Trophoblast cell (in vitro differentiated cells and primary cell): ENCODE measurements around the gene CTU2.

Source experiments
- DNase-seq, 2 donors: peaks; one replicate each; pipeline ENCODE4 v3.0.0-alpha.2; 2016
- H2AFZ ChIP-seq: 2 replicates; pipeline ENCODE4 v1.6.1; 2013; ENCODE audit warnings: low read length, moderate library complexity, mild to moderate bottlenecking; ENCODE audit not compliant: insufficient read depth, poor library complexity
- H2AK5ac ChIP-seq: 2 replicates; pipeline ENCODE4 v1.6.1; 2013; ENCODE audit warnings: mild to moderate bottlenecking, low read length
- H2BK120ac ChIP-seq: 2 replicates; pipeline ENCODE4 v1.6.1; 2013; ENCODE audit warnings: low read length, mild to moderate bottlenecking, moderate library complexity; ENCODE audit not compliant: insufficient read depth, poor library complexity
- H2BK12ac ChIP-seq: 2 replicates; pipeline ENCODE4 v1.6.1; 2013; ENCODE audit warnings: mild to moderate bottlenecking, low read length, moderate library complexity
- H2BK5ac ChIP-seq: 2 replicates; pipeline ENCODE4 v1.6.1; 2013; ENCODE audit warnings: low read length, low read depth, moderate library complexity, mild to moderate bottlenecking; ENCODE audit not compliant: poor library complexity
- H3K14ac ChIP-seq: 2 replicates; pipeline ENCODE4 v1.6.1; 2013; ENCODE audit warnings: mild to moderate bottlenecking, low read length
- H3K18ac ChIP-seq: 2 replicates; pipeline ENCODE4 v1.6.1; 2013; ENCODE audit warnings: mild to moderate bottlenecking, low read length
- H3K23ac ChIP-seq: 2 replicates; pipeline ENCODE4 v1.6.1; 2013; ENCODE audit warnings: low read length
- H3K27ac ChIP-seq: 2 replicates; pipeline ENCODE4 v1.5.1; 2013; ENCODE audit warnings: low read depth, mild to moderate bottlenecking, inconsistent platforms, low read length, moderate library complexity
- H3K27me3 ChIP-seq: 2 replicates; pipeline ENCODE4 v1.6.1; 2013; ENCODE audit warnings: inconsistent platforms, mild to moderate bottlenecking, low read length, moderate library complexity; ENCODE audit not compliant: insufficient read depth
- H3K36me3 ChIP-seq, 2 experiments: 1 replicate in 1 of 2; 2 replicates in 1 of 2; pipeline ENCODE4 v1.6.1; 2013; ENCODE audit warnings: low read length in 2 of 2, mild to moderate bottlenecking in 2 of 2, moderate library complexity in 1 of 2; ENCODE audit not compliant: insufficient read depth in 2 of 2, control insufficient read depth in 1 of 2
- H3K4ac ChIP-seq: 2 replicates; pipeline ENCODE4 v1.6.1; 2013; ENCODE audit warnings: low read depth, mild to moderate bottlenecking, low read length, moderate library complexity
- H3K4me1 ChIP-seq, 2 experiments: 1 replicate in 1 of 2; 2 replicates in 1 of 2; pipeline ENCODE4 v1.6.1; 2013; ENCODE audit warnings: low read length in 2 of 2, mild to moderate bottlenecking in 2 of 2, moderate library complexity in 1 of 2; ENCODE audit not compliant: insufficient read depth in 2 of 2, control insufficient read depth in 1 of 2
- H3K4me2 ChIP-seq: 2 replicates; pipeline ENCODE4 v1.6.1; 2013; ENCODE audit warnings: inconsistent platforms, mild to moderate bottlenecking, low read length, moderate library complexity
- H3K4me3 ChIP-seq: 2 replicates; pipeline ENCODE4 v1.5.1; 2013; ENCODE audit warnings: mild to moderate bottlenecking, low read depth, low read length, inconsistent platforms
- H3K79me1 ChIP-seq: one replicate; pipeline ENCODE4 v1.6.1; 2013; ENCODE audit warnings: low read length
- H3K79me2 ChIP-seq: 2 replicates; pipeline ENCODE4 v1.6.1; 2013; ENCODE audit warnings: low read length, mild to moderate bottlenecking; ENCODE audit not compliant: control insufficient read depth, insufficient read depth, poor library complexity
- H3K9ac ChIP-seq: 2 replicates; pipeline ENCODE4 v1.6.1; 2013; ENCODE audit warnings: mild to moderate bottlenecking, low read length
- H3K9me3 ChIP-seq: 2 replicates; pipeline ENCODE4 v1.6.1; 2013; ENCODE audit warnings: low read depth, mild to moderate bottlenecking, control low read depth, inconsistent platforms, low read length; ENCODE audit not compliant: insufficient read depth
- H4K12ac ChIP-seq: 2 replicates; pipeline ENCODE4 v1.6.1; 2013; ENCODE audit warnings: low read depth, mild to moderate bottlenecking, low read length, moderate library complexity
- H4K8ac ChIP-seq: 2 replicates; pipeline ENCODE4 v1.6.1; 2013; ENCODE audit warnings: low read depth, mild to moderate bottlenecking, low read length, moderate library complexity
- H4K91ac ChIP-seq: one replicate; pipeline ENCODE4 v1.6.1; 2013; ENCODE audit warnings: low read depth, mild to moderate bottlenecking, low read length, moderate library complexity
- WGBS: extraction: QIAGEN DNeasy Blood & Tissue Kit; methylation state at CpG from one replicate; pipeline ENCODE4 v1.1.7; 2013; ENCODE audit warnings: missing lambda C conversion rate; ENCODE audit not compliant: insufficient read length, insufficient coverage; ENCODE audit errors: extremely low coverage; 5-methylcytosine and 5-hydroxymethylcytosine counted together

The CTU2 gene

GRCh38 chr16:88719933-88720296, 13.6 kb downstream of the CTU2 start:
- WGBS: no CpG with 5 or more reads among the region's 19 CpGs
- no peak overlapping the region for H4K8ac ChIP-seq
- no peak overlapping the region for H3K18ac ChIP-seq

GRCh38 chr16:88720396-88720970, 14.2 kb downstream of the CTU2 start:
- Histone ChIP-seq H3K18ac (no peak overlapping the region), H2AFZ (no peak overlapping the region), H3K4me1 (no peaks in the 10 kb centered on the region), H4K91ac (no peak overlapping the region), H3K27me3 (no peaks in the 10 kb centered on the region), H3K23ac (no peak overlapping the region), H3K4me3 (no peak overlapping the region), H3K4ac (no peak overlapping the region), H3K14ac (no peak overlapping the region), H2BK120ac (no peak overlapping the region), H2BK12ac (no peak overlapping the region), H2AK5ac (no peak overlapping the region), H2BK5ac (no peak overlapping the region), H4K8ac (no peak overlapping the region), H4K12ac (no peak overlapping the region), H3K79me1 (no peaks in the 10 kb centered on the region), H3K27ac (no peak overlapping the region), H3K9me3 (peaks cover 11% of the 10 kb centered on the region), H3K4me2 (no peak overlapping the region), H3K36me3 (peaks cover 93 to 94% of the 10 kb centered on the region in 2 experiments), H3K79me2 (no peaks in the 10 kb centered on the region), H3K9ac (no peak overlapping the region)
- no CpG with 5 or more reads among the region's 23 CpGs for WGBS
- no peak for DNase-seq

More at GRCh38 chr16:88719933-88720296, 13.6 kb downstream of the CTU2 start:
- peaks cover 93 to 94% of the 10 kb centered on the region in 2 experiments for H3K36me3 ChIP-seq
- no peak overlapping the region for H3K9ac ChIP-seq
- H2AFZ ChIP-seq: no peak overlapping the region
- no peak overlapping the region for H2BK5ac ChIP-seq
- no peak overlapping the region for H3K23ac ChIP-seq
- no peak overlapping the region for H3K27ac ChIP-seq
- no peak overlapping the region for H2BK120ac ChIP-seq
- H3K79me1 ChIP-seq: no peaks in the 10 kb centered on the region
- no peak overlapping the region for H4K12ac ChIP-seq
- no peaks in the 10 kb centered on the region for H3K27me3 ChIP-seq
- no peaks in the 10 kb centered on the region for H3K4me1 ChIP-seq
- no peak for DNase-seq
- no peak overlapping the region for H3K4me3 ChIP-seq
- no peak overlapping the region for H2BK12ac ChIP-seq
- H3K9me3 ChIP-seq: peaks cover 11% of the 10 kb centered on the region
- no peak overlapping the region for H4K91ac ChIP-seq
- H2AK5ac ChIP-seq: no peak overlapping the region
- H3K79me2 ChIP-seq: no peaks in the 10 kb centered on the region
- H3K4me2 ChIP-seq: no peak overlapping the region
- no peak overlapping the region for H3K4ac ChIP-seq
- no peak overlapping the region for H3K14ac ChIP-seq

GRCh38 chr16:88721236-88721635, 14.9 kb downstream of the CTU2 start:
- no peak overlapping the region for H2BK12ac ChIP-seq
- no CpG with 5 or more reads among the region's 17 CpGs for WGBS
- no peak overlapping the region for H2BK5ac ChIP-seq
- no peak overlapping the region for H4K8ac ChIP-seq
- no peak overlapping the region for H3K14ac ChIP-seq
- H3K27ac ChIP-seq: no peak overlapping the region
- no peaks in the 10 kb centered on the region for H3K79me2 ChIP-seq
- no peak for DNase-seq
- no peak overlapping the region for H4K12ac ChIP-seq
- H3K18ac ChIP-seq: no peak overlapping the region
- no peak overlapping the region for H2BK120ac ChIP-seq
- no peaks in the 10 kb centered on the region for H3K4me1 ChIP-seq
- H3K79me1 ChIP-seq: no peaks in the 10 kb centered on the region
- no peak overlapping the region for H2AK5ac ChIP-seq
- H3K27me3 ChIP-seq: no peaks in the 10 kb centered on the region
- H3K9ac ChIP-seq: no peak overlapping the region
- H4K91ac ChIP-seq: no peak overlapping the region
- peaks cover 93 to 94% of the 10 kb centered on the region in 2 experiments for H3K36me3 ChIP-seq
- H3K9me3 ChIP-seq: peaks cover 11% of the 10 kb centered on the region
- H3K4me3 ChIP-seq: no peak overlapping the region
- H3K23ac ChIP-seq: no peak overlapping the region
- H3K4me2 ChIP-seq: no peak overlapping the region
- no peak overlapping the region for H2AFZ ChIP-seq
- H3K4ac ChIP-seq: no peak overlapping the region

GRCh38 chr16:88721815-88722755, 15.8 kb downstream of the CTU2 start:
- H3K79me2 ChIP-seq: no peaks in the 10 kb centered on the region
- no peak overlapping the region for H2AFZ ChIP-seq
- WGBS: no CpG with 5 or more reads among the region's 61 CpGs
- H2AK5ac ChIP-seq: no peak overlapping the region
- no peaks in the 10 kb centered on the region for H3K27me3 ChIP-seq
- no peak overlapping the region for H3K4ac ChIP-seq
- H2BK12ac ChIP-seq: no peak overlapping the region
- no peak overlapping the region for H4K12ac ChIP-seq
- H4K91ac ChIP-seq: no peak overlapping the region
- DNase-seq: no peak
- H3K14ac ChIP-seq: no peak overlapping the region
- H3K27ac ChIP-seq: no peak overlapping the region
- no peaks in the 10 kb centered on the region for H3K79me1 ChIP-seq
- no peak overlapping the region for H3K18ac ChIP-seq
- H3K23ac ChIP-seq: no peak overlapping the region
- no peak overlapping the region for H3K9ac ChIP-seq
- no peak overlapping the region for H4K8ac ChIP-seq
- no peak overlapping the region for H2BK5ac ChIP-seq
- H3K4me2 ChIP-seq: no peak overlapping the region
- H3K4me1 ChIP-seq: no peaks in the 10 kb centered on the region
- H3K4me3 ChIP-seq: peak overlapping the region; percentile 30
- peaks cover 7% of the 10 kb centered on the region for H3K9me3 ChIP-seq
- peaks cover 92 to 94% of the 10 kb centered on the region in 2 experiments for H3K36me3 ChIP-seq
- no peak overlapping the region for H2BK120ac ChIP-seq
